ENCODE measurements around the gene GABRP.
"Not testable (repeated sequence)": the region's sequence is repeated elsewhere in the genome, so short reads cannot be mapped to it uniquely, and the experiment has no call there.

The GABRP gene

GRCh38 chr5:170748951-170749471 lies 34.5 kb upstream of the GABRP start:
- H3K27ac Mint-ChIP-seq = no peak overlapping the region
- peaks cover 3 to 4% of the 10 kb centered on the region in 2 donors for H3K4me1 Mint-ChIP-seq
- DNase-seq = no peak
- ATAC-seq (replicated peaks) = no peak
- no peaks in the 10 kb centered on the region for H3K36me3 Mint-ChIP-seq
- peaks cover 28 to 64% of the 10 kb centered on the region in 2 donors for H3K27me3 Mint-ChIP-seq
- H3K4me3 Mint-ChIP-seq = no peak overlapping the region
- no peaks in the 10 kb centered on the region for H3K9me3 Mint-ChIP-seq

DNA sequence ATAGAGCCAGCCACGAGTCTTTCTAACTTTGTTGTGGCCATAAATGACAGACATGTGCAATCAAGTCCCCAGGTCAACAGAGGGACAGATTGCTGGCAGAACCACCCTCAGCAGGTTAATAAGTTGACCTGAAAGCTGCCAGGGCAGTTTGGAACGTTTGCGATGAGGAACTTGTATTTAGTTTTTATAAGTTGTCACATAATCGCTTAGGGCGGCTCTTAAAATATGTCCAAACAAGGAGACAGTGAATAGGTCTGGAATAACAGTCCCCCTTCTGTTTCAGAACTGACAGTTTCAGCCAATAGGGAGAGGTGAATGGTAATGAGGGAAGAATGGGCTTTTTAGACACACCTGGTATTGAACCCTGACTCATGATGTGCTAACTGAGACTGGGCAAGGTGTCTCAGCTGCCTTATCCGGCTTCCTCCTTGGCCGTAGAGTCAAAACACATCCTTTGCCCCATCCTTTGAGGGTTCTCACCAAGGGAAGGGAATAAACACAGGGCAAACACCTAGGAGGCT lies 33.6 kb upstream of the GABRP start:
- DNase-seq = no peak
- Mint-ChIP-seq H3K27ac (no peak overlapping the region), H3K36me3 (no peaks in the 10 kb centered on the region), H3K9me3 (peaks cover 2 to 4% of the 10 kb centered on the region in 2 donors), H3K4me1 (no peaks in the 10 kb centered on the region), H3K4me3 (no peak overlapping the region), H3K27me3 (peaks cover 23 to 56% of the 10 kb centered on the region in 2 donors)
- ATAC-seq (replicated peaks) = no peak

- Mint-ChIP-seq H3K4me3 (no peak overlapping the region), H3K36me3 (no peaks in the 10 kb centered on the region), H3K27me3 (peaks cover 23 to 48% of the 10 kb centered on the region in 2 donors), H3K27ac (no peak overlapping the region), H3K9me3 (peaks cover 2 to 4% of the 10 kb centered on the region in 2 donors), H3K4me1 (no peaks in the 10 kb centered on the region)
- DNase-seq (no peak), ATAC-seq (replicated peaks) (no peak)
Observed at GRCh38 chr5:170750791-170751190, 32.7 kb upstream of the GABRP start.

GRCh38 chr5:170751631-170752030 lies 31.9 kb upstream of the GABRP start:
- ATAC-seq (replicated peaks) = no peak
- Mint-ChIP-seq H3K27me3 (peaks cover 19 to 40% of the 10 kb centered on the region in 2 donors), H3K9me3 (peaks cover 2 to 4% of the 10 kb centered on the region in 2 donors), H3K27ac (no peak overlapping the region), H3K36me3 (no peaks in the 10 kb centered on the region), H3K4me3 (no peak overlapping the region), H3K4me1 (no peaks in the 10 kb centered on the region)
- DNase-seq = no peak

GRCh38 chr5:170752257-170753215 lies 31.0 kb upstream of the GABRP start:
- H3K4me1 Mint-ChIP-seq = no peaks in the 10 kb centered on the region
- DNase-seq (no peak), ATAC-seq (replicated peaks) (no peak)
- H3K4me3 Mint-ChIP-seq = no peak overlapping the region
- peaks cover 16 to 32% of the 10 kb centered on the region in 2 donors for H3K27me3 Mint-ChIP-seq
- H3K27ac Mint-ChIP-seq = no peak overlapping the region
- H3K36me3 Mint-ChIP-seq = no peaks in the 10 kb centered on the region
- H3K9me3 Mint-ChIP-seq = peaks cover 2 to 4% of the 10 kb centered on the region in 2 donors

- peaks cover 9 to 26% of the 10 kb centered on the region in 2 donors for H3K27me3 Mint-ChIP-seq
- no peak overlapping the region for H3K27ac Mint-ChIP-seq
- no peak overlapping the region for H3K4me3 Mint-ChIP-seq
- ATAC-seq (replicated peaks) = no peak
- DNase-seq = no peak
- no peaks in the 10 kb centered on the region for H3K36me3 Mint-ChIP-seq
- H3K4me1 Mint-ChIP-seq = no peaks in the 10 kb centered on the region
- H3K9me3 Mint-ChIP-seq = peaks cover 2 to 4% of the 10 kb centered on the region in 2 donors
Observed at GRCh38 chr5:170753311-170753710, 30.2 kb upstream of the GABRP start.

- ATAC-seq (replicated peaks); H3K27ac Mint-ChIP-seq; H3K4me3 Mint-ChIP-seq; H3K4me1 Mint-ChIP-seq; DNase-seq; H3K36me3 Mint-ChIP-seq; H3K9me3 Mint-ChIP-seq: not testable (repeated sequence)
- H3K27me3 Mint-ChIP-seq = peaks cover 6 to 14% of the 10 kb centered on the region in 2 donors
Observed at GRCh38 chr5:170754508-170754907, 29.0 kb upstream of the GABRP start.

DNA sequence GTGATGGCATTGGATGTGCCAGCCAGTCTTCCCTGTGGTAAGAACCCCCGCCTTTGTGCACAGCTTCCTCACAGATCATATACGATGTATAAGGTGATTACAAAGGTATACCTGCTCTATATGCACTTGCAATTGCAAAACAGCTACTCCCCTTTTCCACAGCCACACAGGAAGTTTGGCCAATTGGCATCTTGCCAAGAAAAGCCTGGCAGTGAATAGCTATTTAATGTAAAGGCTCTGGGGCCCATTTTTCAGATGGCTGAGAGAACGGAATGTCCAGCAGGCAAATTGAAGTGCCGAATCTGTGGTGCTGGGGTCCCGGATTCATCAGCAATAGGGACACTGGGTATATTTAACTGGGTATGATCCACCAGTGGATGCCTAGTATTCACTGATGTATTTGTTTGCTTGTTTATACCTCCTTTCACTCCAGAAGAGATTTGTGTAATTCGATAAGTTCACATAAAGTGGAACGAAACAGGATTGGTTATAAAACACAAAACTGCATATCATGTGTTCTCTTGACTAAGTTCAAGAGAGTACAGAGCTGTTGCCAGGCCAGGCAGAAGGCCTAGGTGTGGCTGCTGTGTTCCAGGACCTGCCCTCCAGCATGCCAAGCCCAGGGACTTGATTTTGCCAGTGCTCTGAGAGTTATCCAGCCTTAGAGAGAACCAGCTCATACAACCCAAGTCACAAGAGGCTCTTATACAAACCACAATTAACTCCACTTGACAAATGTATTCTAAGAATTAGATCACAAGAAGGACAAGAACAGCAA lies 27.7 kb upstream of the GABRP start:
- no peak overlapping the region for H3K27ac Mint-ChIP-seq
- H3K27me3 Mint-ChIP-seq = peaks cover 6 to 10% of the 10 kb centered on the region in 2 donors
- no peak overlapping the region for H3K4me3 Mint-ChIP-seq
- no peak for DNase-seq
- no peaks in the 10 kb centered on the region for H3K36me3 Mint-ChIP-seq
- H3K4me1 Mint-ChIP-seq = no peaks in the 10 kb centered on the region
- ATAC-seq (replicated peaks) = no peak
- H3K9me3 Mint-ChIP-seq = peaks cover 2 to 4% of the 10 kb centered on the region in 2 donors

GRCh38 chr5:170756691-170757090 lies 26.8 kb upstream of the GABRP start:
- H3K27ac Mint-ChIP-seq = no peak overlapping the region
- no peaks in the 10 kb centered on the region for H3K4me1 Mint-ChIP-seq
- DNase-seq (no peak), ATAC-seq (replicated peaks) (no peak)
- no peak overlapping the region for H3K4me3 Mint-ChIP-seq
- H3K27me3 Mint-ChIP-seq = peaks cover 5 to 12% of the 10 kb centered on the region in 2 donors
- peaks cover 2 to 4% of the 10 kb centered on the region in 2 donors for H3K9me3 Mint-ChIP-seq
- no peaks in the 10 kb centered on the region for H3K36me3 Mint-ChIP-seq

- Mint-ChIP-seq H3K36me3 (no peaks in the 10 kb centered on the region), H3K4me3 (no peak overlapping the region), H3K27me3 (peaks cover 10 to 12% of the 10 kb centered on the region in 2 donors), H3K27ac (no peak overlapping the region), H3K4me1 (no peaks in the 10 kb centered on the region), H3K9me3 (peaks cover 2 to 4% of the 10 kb centered on the region in 2 donors)
- no peak for DNase-seq
- peak; percentile 70 to 72 for ATAC-seq (replicated peaks)
Observed at GRCh38 chr5:170757182-170757601, 26.3 kb upstream of the GABRP start.

GRCh38 chr5:170757669-170758068 lies 25.9 kb upstream of the GABRP start:
- no peaks in the 10 kb centered on the region for H3K4me1 Mint-ChIP-seq
- peaks cover 7 to 9% of the 10 kb centered on the region in 2 donors for H3K27me3 Mint-ChIP-seq
- H3K9me3 Mint-ChIP-seq = peaks cover 2 to 4% of the 10 kb centered on the region in 2 donors
- no peak overlapping the region for H3K27ac Mint-ChIP-seq
- ATAC-seq (replicated peaks) (no peak), DNase-seq (no peak)
- H3K36me3 Mint-ChIP-seq = no peaks in the 10 kb centered on the region
- no peak overlapping the region for H3K4me3 Mint-ChIP-seq

GRCh38 chr5:170758481-170758880 lies 25.0 kb upstream of the GABRP start:
- Mint-ChIP-seq H3K4me3 (no peak overlapping the region), H3K27ac (no peak overlapping the region), H3K36me3 (no peaks in the 10 kb centered on the region), H3K4me1 (no peaks in the 10 kb centered on the region), H3K27me3 (peaks cover 5 to 7% of the 10 kb centered on the region in 2 donors), H3K9me3 (peaks cover 2 to 4% of the 10 kb centered on the region in 2 donors)
- DNase-seq (no peak), ATAC-seq (replicated peaks) (no peak)

- no peaks in the 10 kb centered on the region for H3K36me3 Mint-ChIP-seq
- H3K27me3 Mint-ChIP-seq = peaks cover 5 to 7% of the 10 kb centered on the region in 2 donors
- DNase-seq = no peak
- H3K4me3 Mint-ChIP-seq = no peak overlapping the region
- no peak overlapping the region for H3K27ac Mint-ChIP-seq
- ATAC-seq (replicated peaks) = no peak
- no peaks in the 10 kb centered on the region for H3K4me1 Mint-ChIP-seq
- H3K9me3 Mint-ChIP-seq = no peaks in the 10 kb centered on the region
Observed at GRCh38 chr5:170760113-170760512, 23.4 kb upstream of the GABRP start.

DNA sequence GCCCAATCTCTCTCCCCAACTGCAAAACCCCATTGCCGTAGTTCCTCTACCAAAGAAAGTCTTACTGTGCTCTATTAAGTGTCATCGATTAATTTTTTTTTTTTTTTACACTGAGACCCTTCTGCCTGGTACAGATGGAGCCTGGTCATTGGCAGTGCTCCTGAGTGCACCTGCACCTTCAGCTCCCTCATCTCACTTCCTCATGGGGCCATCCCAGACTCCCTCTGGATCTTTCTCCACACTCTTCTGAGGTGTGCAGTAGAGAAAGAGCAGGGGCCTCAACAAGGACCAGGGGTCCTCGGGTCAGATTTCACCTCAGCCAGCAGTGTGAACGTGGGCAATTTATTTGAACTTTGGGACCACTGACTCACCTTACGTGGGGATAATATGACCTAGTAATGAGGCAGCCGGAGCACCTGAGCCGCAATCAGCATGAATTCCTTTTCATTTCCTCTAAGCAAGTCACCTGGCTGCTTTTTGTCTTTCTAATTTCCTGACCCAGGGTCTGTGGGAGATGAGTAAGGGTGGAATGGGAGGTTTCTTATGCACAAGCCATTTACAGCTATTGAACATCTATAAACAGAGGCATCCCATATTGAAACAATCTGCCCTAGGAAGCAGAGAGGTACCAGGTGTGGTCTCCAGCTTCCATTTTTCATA lies 22.3 kb upstream of the GABRP start:
- Mint-ChIP-seq H3K4me3 (no peak overlapping the region), H3K27me3 (peaks cover 5 to 7% of the 10 kb centered on the region in 2 donors), H3K27ac (no peak overlapping the region), H3K9me3 (no peaks in the 10 kb centered on the region), H3K4me1 (no peaks in the 10 kb centered on the region), H3K36me3 (no peaks in the 10 kb centered on the region)
- no peak for DNase-seq
- ATAC-seq (replicated peaks) = no peak
